H9 (cell line): ENCODE data around the gene FOXC2. TPM values are rescaled to one million over a fixed set of nuclear protein-coding genes. Genes with fewer than 3 reads are reported as not detected.

Source experiments
- DNase-seq: peaks from one replicate; pipeline ENCODE4 v3.0.0-alpha.2; 2017
- H2AFZ ChIP-seq: one replicate; pipeline ENCODE4 v1.6.1; 2013; ENCODE audit warnings: mild to moderate bottlenecking, low read length, control low read depth, moderate library complexity
- H2AK5ac ChIP-seq: 2 replicates; pipeline ENCODE4 v1.6.1; 2013; ENCODE audit warnings: low read length, control low read depth, mixed read lengths; ENCODE audit not compliant: insufficient read length
- H2BK120ac ChIP-seq: one replicate; pipeline ENCODE4 v1.6.1; 2013; ENCODE audit warnings: low read depth, mild to moderate bottlenecking, low read length, control low read depth, inconsistent platforms; ENCODE audit not compliant: poor library complexity, severe bottlenecking
- H2BK12ac ChIP-seq: 2 replicates; pipeline ENCODE4 v1.6.1; 2013; ENCODE audit warnings: low read length, control low read depth, mixed read lengths, low read depth; ENCODE audit not compliant: insufficient read length
- H2BK15ac ChIP-seq: 2 replicates; pipeline ENCODE4 v1.6.1; 2013; ENCODE audit warnings: low read depth, low read length, control low read depth
- H2BK20ac ChIP-seq: one replicate; pipeline ENCODE4 v1.6.1; 2013; ENCODE audit warnings: low read depth, mild to moderate bottlenecking, low read length, control low read depth, inconsistent platforms; ENCODE audit not compliant: poor library complexity, severe bottlenecking
- H2BK5ac ChIP-seq: 2 replicates; pipeline ENCODE4 v1.6.1; 2013; ENCODE audit warnings: low read length, control low read depth, mixed read lengths; ENCODE audit not compliant: insufficient read length
- H3K14ac ChIP-seq: 2 replicates; pipeline ENCODE4 v1.6.1; 2013; ENCODE audit warnings: low read length, control low read depth; ENCODE audit not compliant: insufficient read depth
- H3K18ac ChIP-seq: 2 replicates; pipeline ENCODE4 v1.6.1; 2013; ENCODE audit warnings: low read depth, mild to moderate bottlenecking, mixed read lengths, low read length, control low read depth; ENCODE audit not compliant: insufficient read length
- H3K23ac ChIP-seq: 2 replicates; pipeline ENCODE4 v1.6.1; 2013; ENCODE audit warnings: low read length, control low read depth, mixed read lengths, low read depth; ENCODE audit not compliant: insufficient read length
- H3K23me2 ChIP-seq: 2 replicates; pipeline ENCODE4 v1.6.1; 2013; ENCODE audit warnings: low read depth, mild to moderate bottlenecking, mixed read lengths, low read length, control low read depth; ENCODE audit not compliant: insufficient read length, poor library complexity, severe bottlenecking
- H3K27ac ChIP-seq: 2 replicates; pipeline ENCODE4 v1.5.1; 2013; ENCODE audit warnings: low read length, control low read depth, mixed read lengths, low read depth; ENCODE audit not compliant: insufficient read length
- H3K27me3 ChIP-seq: 2 replicates; pipeline ENCODE4 v1.6.1; 2013; ENCODE audit warnings: low read length, control low read depth, inconsistent platforms; ENCODE audit not compliant: insufficient read depth
- H3K4ac ChIP-seq: 2 replicates; pipeline ENCODE4 v1.6.1; 2013; ENCODE audit warnings: low read depth, mild to moderate bottlenecking, control low read depth, inconsistent platforms, low read length, moderate library complexity
- H3K4me1 ChIP-seq: 2 replicates; pipeline ENCODE4 v1.6.1; 2013; ENCODE audit warnings: low read length, control low read depth, inconsistent platforms; ENCODE audit not compliant: insufficient read depth
- H3K4me2 ChIP-seq: 2 replicates; pipeline ENCODE4 v1.6.1; 2013; ENCODE audit warnings: low read length, control low read depth, mixed read lengths; ENCODE audit not compliant: insufficient read length, insufficient read depth
- H3K56ac ChIP-seq: 2 replicates; pipeline ENCODE4 v1.6.1; 2013; ENCODE audit warnings: low read depth, mild to moderate bottlenecking, mixed read lengths, low read length, control low read depth; ENCODE audit not compliant: insufficient read length
- H3K79me1 ChIP-seq: 2 replicates; pipeline ENCODE4 v1.6.1; 2013; ENCODE audit warnings: low read depth, mild to moderate bottlenecking, moderate library complexity, low read length, control low read depth, inconsistent platforms; ENCODE audit not compliant: insufficient read depth, poor library complexity, severe bottlenecking
- H3K79me2 ChIP-seq: 2 replicates; pipeline ENCODE4 v1.6.1; 2013; ENCODE audit warnings: low read length, control low read depth, inconsistent platforms; ENCODE audit not compliant: insufficient read depth
- H3K9ac ChIP-seq: 2 replicates; pipeline ENCODE4 v1.6.1; 2013; ENCODE audit warnings: low read length, control low read depth, mixed read lengths; ENCODE audit not compliant: insufficient read length; ENCODE audit errors: extremely low read depth
- H3K9me3 ChIP-seq: one replicate; pipeline ENCODE4 v1.6.1; 2013; ENCODE audit warnings: low read depth, low read length, inconsistent platforms; ENCODE audit not compliant: control insufficient read depth
- H3T11ph ChIP-seq: one replicate; pipeline ENCODE4 v1.6.1; 2013; ENCODE audit warnings: mild to moderate bottlenecking, low read length, control low read depth, inconsistent platforms
- H4K20me1 ChIP-seq: one replicate; pipeline ENCODE4 v1.6.1; 2013; ENCODE audit not compliant: control insufficient read depth, insufficient read length, insufficient read depth
- H4K5ac ChIP-seq: 2 replicates; pipeline ENCODE4 v1.6.1; 2013; ENCODE audit warnings: low read depth, mild to moderate bottlenecking, mixed read lengths, low read length, control low read depth; ENCODE audit not compliant: insufficient read length
- H4K8ac ChIP-seq: replicated peaks from 2 replicates; pipeline ENCODE4 v1.6.1; 2013; ENCODE audit warnings: low read length, control low read depth, mixed read lengths, low read depth; ENCODE audit not compliant: insufficient read length
- H4K91ac ChIP-seq: 2 replicates; pipeline ENCODE4 v1.6.1; 2013; ENCODE audit warnings: low read depth, mild to moderate bottlenecking, moderate library complexity, mixed read lengths, low read length, control low read depth; ENCODE audit not compliant: insufficient read length
- H3K27ac Mint-ChIP-seq, 3 experiments: 2 replicates in 2 of 3; 3 replicates in 1 of 3; pipeline ENCODE4 v1.8.0; 2020 to 2021; ENCODE audit warnings: mixed read lengths in 3 of 3, mild to moderate bottlenecking in 1 of 3, moderate library complexity in 1 of 3
- H3K27me3 Mint-ChIP-seq: 2 replicates; pipeline ENCODE4 v1.8.0; 2021; ENCODE audit warnings: low read depth, mild to moderate bottlenecking, moderate library complexity, mixed read lengths
- H3K36me3 Mint-ChIP-seq, 3 experiments: 2 replicates in 2 of 3; 3 replicates in 1 of 3; pipeline ENCODE4 v1.8.0; 2020 to 2021; ENCODE audit warnings: low read depth in 3 of 3, mixed read lengths in 3 of 3; ENCODE audit not compliant: insufficient read depth in 1 of 3
- H3K4me1 Mint-ChIP-seq, 2 experiments: 2 replicates each; pipeline ENCODE4 v1.8.0; 2020; ENCODE audit warnings: mixed read lengths in 2 of 2
- H3K4me3 Mint-ChIP-seq, 2 experiments: 2 replicates in 1 of 2; 3 replicates in 1 of 2; pipeline ENCODE4 v1.8.0; 2020 to 2021; ENCODE audit warnings: mild to moderate bottlenecking in 2 of 2, mixed read lengths in 2 of 2, moderate library complexity in 1 of 2
- H3K9me3 Mint-ChIP-seq, 2 experiments: 2 replicates in 1 of 2; 3 replicates in 1 of 2; pipeline ENCODE4 v1.8.0; 2020; ENCODE audit warnings: mild to moderate bottlenecking in 2 of 2, mixed read lengths in 2 of 2, moderate library complexity in 1 of 2
- CTCF ChIP-seq: fragments of 200-600 bp; sonication (generic); conservative IDR thresholded peaks from 3 replicates; pipeline ENCODE4 v1.8.0; 2021; ENCODE audit warnings: antibody characterized with exemption, mild to moderate bottlenecking
- WGBS: extraction: QIAGEN DNeasy Blood & Tissue Kit; methylation state at CpG from one replicate; pipeline ENCODE4 v1.1.7; 2013; ENCODE audit warnings: missing lambda C conversion rate, low lambda C conversion rate, mixed read lengths; ENCODE audit not compliant: insufficient read length; ENCODE audit errors: extremely low coverage; 5-methylcytosine and 5-hydroxymethylcytosine counted together
- total RNA-seq: library from RNA; stranded (reverse); gene quantifications from 2 replicates; pipeline ENCODE4 v1.2.1, GENCODE V29; 2021

The FOXC2 gene
- total RNA-seq, 1 experiment from 2014 or later, result not detected

- Histone ChIP-seq H2BK5ac (no peak overlapping the region), H2AK5ac (no peak overlapping the region), H4K5ac (no peak overlapping the region), H4K91ac (no peak overlapping the region), H2BK20ac (no peak overlapping the region), H3K9me3 (no peaks in the 10 kb centered on the region), H2BK12ac (no peak overlapping the region), H3K9ac (no peak overlapping the region), H3K23me2 (peaks cover 12% of the 10 kb centered on the region), H3K4ac (no peak overlapping the region), H3K4me1 (peaks cover 6% of the 10 kb centered on the region; the same call in 1 of the 2 replicates), H3T11ph (no peak overlapping the region), H3K23ac (no peak overlapping the region), H2AFZ (no peak overlapping the region), H2BK120ac (no peak overlapping the region), H3K79me2 (no peaks in the 10 kb centered on the region), H3K27ac (no peak overlapping the region), H3K14ac (no peak overlapping the region), H3K18ac (no peak overlapping the region), H3K4me2 (no peak overlapping the region), H3K79me1 (no peaks in the 10 kb centered on the region), H3K27me3 (peaks cover 42% of the 10 kb centered on the region), H2BK15ac (no peak overlapping the region), H4K20me1 (no peaks in the 10 kb centered on the region), H4K8ac (no peak overlapping the region), H3K56ac (no peak overlapping the region)
- Mint-ChIP-seq H3K9me3 (peaks cover 0 to 5% of the 10 kb centered on the region in 2 experiments; a peak in 3 of 5 replicates), H3K36me3 (peaks cover 0 to 1% (median 0%) of the 10 kb centered on the region in 3 experiments; a peak in 1 of 7 replicates), H3K27ac (no peak overlapping the region), H3K4me3 (no peak overlapping the region), H3K27me3 (peaks cover 74% of the 10 kb centered on the region), H3K4me1 (peaks cover 23 to 26% of the 10 kb centered on the region in 2 experiments)
- DNase-seq, result no peak
- WGBS, result no CpG with 5 or more reads among the region's 4 CpGs
- no peak for TF ChIP-seq CTCF
These were observed 14.8 kb downstream of the FOXC2 start for GRCh38 chr16:86581458-86581857.
